Dermis microvascular lymphatic vessel endothelial cell (primary cell): ENCODE data around the gene VLDLR. TPM values are rescaled to one million over a fixed set of nuclear protein-coding genes. Genes with fewer than 3 reads are reported as not detected.
A peak's percentile ranks its signal among the peaks of the same experiment; 100 is the strongest.

Source experiments
- DNase-seq, 2 donors: peaks; one replicate each; pipeline versions ENCODE4 v3.0.0 to v3.0.0-alpha.2; 2010; ENCODE audit warnings: low read depth in 2 of 2
- total RNA-seq: library from RNA; depleted of rRNA; stranded (reverse); fragments of >200 nt; gene quantifications from 2 replicates; pipeline ENCODE4 v1.2.1, GENCODE V29; 2014

VLDLR gene
- 5.5 and 7.2 TPM in 2 replicates for total RNA-seq

DNA sequence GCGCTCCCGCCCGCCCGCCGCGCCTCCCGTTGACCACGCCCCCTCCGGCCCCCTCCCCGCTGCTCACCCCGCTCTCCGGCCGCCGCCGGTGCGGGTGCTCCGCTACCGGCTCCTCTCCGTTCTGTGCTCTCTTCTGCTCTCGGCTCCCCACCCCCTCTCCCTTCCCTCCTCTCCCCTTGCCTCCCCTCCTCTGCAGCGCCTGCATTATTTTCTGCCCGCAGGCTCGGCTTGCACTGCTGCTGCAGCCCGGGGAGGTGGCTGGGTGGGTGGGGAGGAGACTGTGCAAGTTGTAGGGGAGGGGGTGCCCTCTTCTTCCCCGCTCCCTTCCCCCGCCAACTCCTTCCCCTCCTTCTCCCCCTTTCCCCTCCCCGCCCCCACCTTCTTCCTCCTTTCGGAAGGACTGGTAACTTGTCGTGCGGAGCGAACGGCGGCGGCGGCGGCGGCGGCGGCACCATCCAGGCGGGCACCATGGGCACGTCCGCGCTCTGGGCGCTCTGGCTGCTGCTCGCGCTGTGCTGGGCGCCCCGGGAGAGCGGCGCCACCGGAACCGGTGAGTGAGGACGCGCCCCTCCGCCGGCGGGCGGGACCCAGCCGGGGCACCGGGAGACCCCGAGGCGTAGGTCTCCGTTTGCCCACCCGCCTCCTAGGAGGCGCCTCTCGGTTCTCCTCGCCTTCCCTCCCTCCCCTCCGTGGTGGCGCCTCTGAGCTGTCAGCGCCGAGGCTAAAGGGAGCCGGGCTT lies at the start of gene VLDLR:
TSS of gene VLDLR (plus strand) at position 66 of the 739 bp plus-strand sequence. CDS start at position 469, 403 bp downstream.
- DNase-seq, result peak in 1 of 2 donors; percentile 23

- DNase-seq, result no peak
Measured at GRCh38 chr9:2574203-2574602, 47.4 kb upstream of the VLDLR start.

DNA sequence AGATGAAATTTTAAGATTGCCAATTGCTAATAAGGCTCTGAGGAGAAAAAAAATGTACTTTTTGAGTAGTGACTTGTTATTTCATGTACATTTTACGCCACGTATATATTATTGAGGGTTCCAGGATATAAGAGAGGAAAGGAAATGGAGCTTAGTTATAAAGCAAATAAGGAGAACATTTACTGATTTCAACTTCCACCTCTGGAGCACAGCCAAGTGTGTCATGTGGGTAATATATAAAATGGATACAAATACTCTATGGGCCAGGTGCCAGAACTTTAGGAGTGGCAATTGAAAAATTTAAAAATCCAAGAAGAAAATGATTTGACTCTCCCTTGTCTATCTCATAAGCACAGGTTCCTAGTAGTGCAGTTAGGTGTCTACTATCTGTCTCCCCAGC lies 45.0 kb upstream of the VLDLR start:
- peak in 1 of 2 donors; percentile 36 for DNase-seq

DNA sequence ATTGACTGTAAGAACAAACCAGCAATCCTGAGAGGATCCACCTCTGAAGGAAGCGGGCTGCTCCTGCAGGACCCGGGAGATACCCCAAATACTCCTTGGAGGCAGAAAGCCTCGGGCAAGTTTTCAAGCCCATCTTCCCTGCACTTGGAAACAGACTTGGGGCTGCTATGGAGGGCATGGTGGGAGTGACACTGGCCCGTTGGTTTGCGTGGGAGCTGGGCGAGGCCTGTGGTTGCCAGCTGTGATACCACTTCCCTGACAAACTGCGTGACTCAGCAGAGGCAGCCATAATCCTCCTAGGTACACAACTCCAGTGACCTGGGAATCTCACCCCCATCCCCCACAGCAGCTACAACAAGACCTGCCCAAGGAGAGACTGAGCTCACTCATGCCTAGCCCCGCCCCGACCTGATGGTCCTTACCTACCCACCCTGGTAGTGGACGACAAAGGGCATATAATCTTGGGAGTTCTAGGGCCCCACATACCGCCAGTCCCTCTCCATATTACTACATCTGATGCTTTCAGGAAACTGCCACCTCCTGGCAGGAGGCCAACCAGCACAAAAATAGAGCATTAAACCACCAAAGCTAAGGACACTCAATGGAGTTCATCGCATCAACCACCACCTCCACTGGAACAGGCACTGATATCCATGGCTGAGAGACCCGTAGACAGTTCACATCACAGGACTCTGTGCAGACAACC lies 38.1 kb upstream of the VLDLR start:
- no peak for DNase-seq

- no peak for DNase-seq
Measured at GRCh38 chr9:2591967-2592366, 29.6 kb upstream of the VLDLR start.

DNA sequence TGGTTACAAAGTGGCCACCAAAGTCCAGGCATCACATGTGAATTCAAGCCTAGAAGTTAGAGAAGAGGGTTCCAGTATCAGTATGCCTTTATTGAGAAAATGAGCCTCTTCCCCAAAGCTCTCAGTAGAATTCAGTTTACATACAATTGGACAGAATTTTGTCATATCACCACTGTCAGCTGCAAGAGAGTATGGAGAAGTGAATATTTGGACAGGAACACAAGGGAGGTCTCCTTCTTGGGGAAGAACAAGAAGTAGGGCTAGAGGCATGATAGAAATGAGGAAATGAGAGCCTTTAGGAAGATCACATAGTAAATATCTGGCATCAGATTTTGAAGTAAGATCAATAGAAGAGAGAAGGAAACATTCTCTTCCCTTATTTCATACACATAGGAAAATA lies 27.8 kb upstream of the VLDLR start:
- no peak for DNase-seq

- no peak for DNase-seq
Measured at GRCh38 chr9:2595973-2596372, 25.6 kb upstream of the VLDLR start.

- no peak for DNase-seq
Measured at GRCh38 chr9:2597483-2597882, 24.1 kb upstream of the VLDLR start.

DNA sequence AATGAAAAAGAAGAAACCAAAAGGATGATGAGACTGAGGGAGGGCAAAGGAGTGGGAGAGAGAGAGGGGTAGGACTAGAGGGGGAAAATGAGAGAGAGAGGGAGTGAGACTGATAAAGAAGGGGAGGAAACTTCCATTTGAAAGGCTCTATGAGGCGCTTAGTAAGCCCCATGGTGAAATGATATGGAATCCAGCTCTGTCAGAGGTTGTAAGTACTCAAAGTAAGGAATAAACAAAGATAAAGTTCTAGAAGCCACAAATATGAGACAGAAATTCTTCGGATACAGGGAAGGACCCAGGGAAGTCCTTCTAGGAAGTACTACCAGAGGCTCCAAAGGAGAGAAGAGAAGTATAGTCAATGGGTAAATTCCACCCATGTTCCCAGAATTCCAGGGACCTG lies 21.7 kb upstream of the VLDLR start:
- no peak for DNase-seq

DNA sequence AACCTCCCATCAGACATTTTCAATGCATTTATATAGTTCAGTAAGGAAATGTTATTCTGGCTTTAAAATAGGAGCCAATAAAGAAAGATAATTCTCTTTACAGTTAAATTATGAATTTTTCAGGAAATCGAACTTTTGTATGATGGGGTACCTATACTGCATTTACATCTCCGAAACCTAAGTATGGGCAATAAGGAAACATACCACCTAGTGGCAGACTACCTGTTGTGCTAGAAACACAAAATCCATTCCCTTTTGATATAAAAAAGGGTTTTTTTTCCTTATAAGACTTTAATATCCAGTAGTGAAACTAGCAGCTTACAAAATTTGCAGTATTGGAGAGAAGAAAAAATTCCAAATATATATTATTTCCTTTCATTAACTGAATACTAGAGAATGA lies 21.3 kb upstream of the VLDLR start:
- DNase-seq, result no peak

GRCh38 chr9:2601785-2602378 lies 19.7 kb upstream of the VLDLR start:
- no peak for DNase-seq

DNA sequence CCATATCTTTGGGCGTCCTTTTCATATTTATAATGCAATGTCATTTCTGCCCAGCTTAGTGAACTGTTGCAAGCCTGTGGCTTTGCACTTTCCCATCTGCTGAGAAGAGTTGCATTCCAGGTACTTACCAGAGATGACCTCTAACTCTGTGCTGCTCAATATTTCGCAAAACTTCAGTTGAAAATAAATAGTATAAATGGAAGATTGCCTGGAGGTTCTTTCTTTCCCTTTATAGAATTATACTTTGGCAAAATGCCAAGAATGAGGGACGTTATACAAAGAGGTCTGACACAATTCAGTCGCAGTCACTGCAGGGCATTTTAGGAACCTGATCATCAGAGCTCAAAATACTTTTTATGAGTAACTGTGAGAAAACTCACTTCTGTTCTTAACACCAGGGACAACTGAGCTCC lies 18.9 kb upstream of the VLDLR start:
- no peak for DNase-seq

DNA sequence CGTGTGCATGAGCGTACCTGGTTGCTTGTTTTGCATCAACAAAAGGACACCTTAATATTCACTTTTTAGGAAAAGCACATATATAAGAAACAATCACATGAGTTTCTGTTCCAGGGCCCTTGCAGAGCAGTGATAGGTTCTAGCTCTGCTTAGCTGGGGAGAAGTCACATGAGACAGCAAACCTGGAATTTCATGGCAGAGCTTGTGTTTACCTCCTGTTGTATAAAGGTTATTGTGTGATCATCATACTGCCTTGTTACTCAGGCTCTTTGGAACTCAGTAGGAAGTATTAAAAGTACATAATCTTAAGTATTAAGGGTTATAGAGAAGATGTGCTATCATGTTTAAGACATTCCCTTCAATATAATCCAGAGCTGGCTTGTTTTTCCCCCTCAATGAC lies 18.0 kb upstream of the VLDLR start:
- no peak for DNase-seq

DNA sequence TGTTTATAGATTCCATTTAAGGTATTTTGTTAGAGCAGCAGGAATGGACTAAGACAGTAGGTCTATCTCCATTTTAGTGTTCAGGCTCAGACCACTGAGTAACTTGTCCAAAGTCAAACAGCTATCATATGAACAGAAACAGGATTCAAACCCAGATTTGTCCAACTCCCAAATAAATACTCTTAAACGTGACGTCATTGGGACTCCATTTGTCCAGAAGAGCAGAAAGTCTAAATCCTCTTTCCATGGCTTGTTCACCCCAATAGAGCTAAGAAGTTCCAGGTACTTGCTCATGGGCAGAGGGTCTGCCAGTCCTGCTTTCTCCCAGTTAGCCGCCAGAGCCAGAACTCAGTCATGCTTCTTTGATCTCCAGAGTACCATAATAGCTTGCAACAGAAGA lies 16.3 kb upstream of the VLDLR start:
- no peak for DNase-seq

DNA sequence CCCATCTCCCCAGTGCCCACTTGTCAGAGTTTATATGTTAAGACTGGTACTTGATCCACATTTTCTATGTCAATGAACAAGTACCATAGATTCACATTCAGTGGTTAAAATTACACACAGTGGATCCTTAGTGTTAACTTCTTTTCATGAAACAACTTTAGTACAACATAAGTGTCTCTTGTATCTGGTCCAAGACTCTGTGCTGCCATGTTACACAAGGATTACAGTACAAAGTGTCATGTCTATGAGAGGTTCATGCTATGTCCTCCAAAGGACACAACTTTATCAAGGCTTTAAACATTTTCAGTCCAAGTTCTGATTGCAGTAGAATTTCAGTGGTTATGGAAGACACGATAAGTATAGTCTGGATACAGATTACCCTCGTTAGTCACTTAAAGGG lies 13.3 kb upstream of the VLDLR start:
- no peak for DNase-seq

- DNase-seq, result no peak
Measured at GRCh38 chr9:2610985-2611384, 10.6 kb upstream of the VLDLR start.

DNA sequence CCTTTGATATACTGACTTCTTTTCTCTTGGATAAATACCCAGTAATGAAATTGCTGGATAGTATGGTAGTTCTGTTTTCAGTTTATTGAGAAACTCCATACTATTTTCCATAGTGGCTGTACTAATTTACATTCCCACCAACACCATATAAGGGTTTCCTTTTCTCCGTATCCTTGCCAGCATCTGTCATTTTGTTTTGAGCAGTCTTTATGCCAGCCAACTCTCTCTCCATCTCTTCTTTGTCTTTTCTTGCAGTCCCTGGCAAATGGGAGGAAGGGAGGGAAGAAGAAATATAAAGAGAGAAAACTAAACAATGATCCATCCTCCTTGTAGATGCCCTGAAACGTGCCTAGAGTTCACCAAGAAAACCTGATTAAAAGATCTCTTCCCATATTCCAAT lies 9.6 kb upstream of the VLDLR start:
- DNase-seq, result no peak

DNA sequence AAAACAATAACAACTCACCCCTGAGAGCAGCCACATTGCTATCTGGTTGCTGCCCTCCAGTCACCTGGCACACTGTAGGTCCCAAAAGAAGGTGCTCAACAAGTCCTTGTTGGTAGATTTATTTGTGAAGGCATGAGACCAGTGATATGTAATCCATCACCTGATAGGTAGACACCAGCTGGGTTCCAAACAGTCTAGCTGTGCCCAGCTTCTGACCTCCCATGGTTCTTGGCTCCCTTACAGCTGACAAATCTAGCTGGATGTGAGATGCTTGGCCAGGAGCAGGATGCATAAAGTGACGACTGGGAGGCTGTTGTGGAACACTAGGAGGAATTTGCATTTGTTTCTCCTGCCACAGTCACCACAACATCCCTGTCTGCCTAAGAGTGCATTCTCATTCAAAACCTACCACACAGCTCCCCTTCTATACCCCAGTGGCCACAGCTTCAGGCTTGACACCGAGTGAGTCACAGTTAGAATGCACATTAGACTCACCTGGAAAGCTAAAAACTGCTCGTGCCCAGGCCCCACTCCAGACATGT lies 7.8 kb upstream of the VLDLR start:
- DNase-seq, result no peak

GRCh38 chr9:2615497-2615896 lies 6.1 kb upstream of the VLDLR start:
- DNase-seq, result no peak

DNA sequence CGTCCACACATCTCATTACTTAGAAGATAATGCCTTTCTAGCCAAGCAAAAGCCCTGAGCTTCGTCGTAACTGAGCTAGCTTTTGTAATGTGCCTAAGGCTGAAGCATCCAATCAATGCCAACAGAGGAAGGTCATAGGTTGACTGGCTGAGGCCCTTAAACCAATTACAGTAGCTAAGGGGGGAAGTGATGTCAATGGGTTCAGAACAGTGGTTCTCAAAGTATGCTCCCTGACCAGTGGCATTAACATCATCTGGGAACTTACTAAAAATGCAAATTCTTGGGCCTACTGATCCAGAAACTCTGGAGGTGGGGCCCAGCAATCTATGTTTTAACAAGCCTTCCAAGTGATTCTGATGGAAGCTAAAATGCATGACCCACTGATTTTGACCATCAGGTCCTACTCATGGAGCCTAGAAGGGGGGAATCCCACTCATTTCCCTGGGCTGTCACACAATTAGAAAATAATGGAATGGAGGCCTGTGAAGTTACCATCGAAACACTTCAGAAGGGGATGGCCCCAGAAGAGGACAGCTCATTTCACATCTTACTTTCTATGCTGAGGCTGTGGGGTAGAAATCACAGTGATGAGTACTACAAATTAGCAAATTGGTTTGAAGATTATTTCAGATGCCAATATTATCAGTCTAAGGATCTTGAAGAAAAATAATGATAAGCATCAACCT lies 4.8 kb upstream of the VLDLR start:
- DNase-seq, result no peak

DNA sequence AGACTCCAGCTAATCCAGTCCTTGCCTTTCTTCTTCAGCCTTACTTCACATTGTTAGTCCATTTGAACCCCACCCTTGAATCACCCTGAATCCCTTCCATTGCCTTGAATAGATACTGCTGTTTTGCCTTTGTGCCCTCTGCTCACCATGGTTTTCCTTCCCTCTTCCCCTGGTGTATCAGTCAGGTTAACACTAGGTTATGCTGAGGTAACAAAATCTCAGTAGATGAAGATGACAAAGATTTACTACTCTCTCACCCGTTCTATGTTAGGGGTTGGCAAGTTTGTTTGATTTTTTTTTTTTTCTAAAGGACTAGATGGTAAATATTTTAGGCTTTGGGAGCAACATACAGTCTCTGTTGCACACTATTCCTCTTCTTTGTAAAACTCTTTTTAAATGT lies 3.3 kb upstream of the VLDLR start:
- DNase-seq, result no peak
